Measurements from ENCODE around the gene FLT3LG.

GRCh38 chr19:49486710-49487276, 12.8 kb downstream of the FLT3LG start:
- TF ChIP-seq CTCF (IDR thresholded peaks at IDR 0.05) (peak in 1 of 4 experiments; percentile 17), POLR2A (IDR thresholded peaks at IDR 0.05) (no peak)

Measured in uterus (tissue), 2 donors.